HG03064 (cell line): ENCODE measurements around the gene NOL4L.

ENCODE experiments used
- ATAC-seq: cut with Tn5 transposase; IDR thresholded peaks from one replicate; pipeline ENCODE4 v1.9.1; 2021; ENCODE audit warnings: low read depth; ENCODE audit not compliant: unreplicated experiment

NOL4L gene

GRCh38 chr20:32585011-32585585 lies at the start of gene NOL4L:
TSS of gene NOL4L (minus strand) at chr20:32585333. CDS start at chr20:32584890, 443 bp downstream.
- no peak for ATAC-seq

- ATAC-seq: no peak
Observed at GRCh38 chr20:32634041-32634805, 49.1 kb upstream of the NOL4L start.

- ATAC-seq: no peak
Observed at GRCh38 chr20:32632461-32633354, 47.6 kb upstream of the NOL4L start.

- no peak for ATAC-seq
Observed at GRCh38 chr20:32631933-32632460, 46.9 kb upstream of the NOL4L start.

GRCh38 chr20:32629813-32630212 lies 44.7 kb upstream of the NOL4L start:
- no peak for ATAC-seq

- ATAC-seq: no peak
Observed at GRCh38 chr20:32628960-32629530, 43.9 kb upstream of the NOL4L start.

GRCh38 chr20:32626859-32627636 lies 41.9 kb upstream of the NOL4L start:
- no peak for ATAC-seq

GRCh38 chr20:32626407-32626806 lies 41.3 kb upstream of the NOL4L start:
- ATAC-seq: no peak

- ATAC-seq: no peak
Observed at GRCh38 chr20:32625996-32626395, 40.9 kb upstream of the NOL4L start.

GRCh38 chr20:32624687-32625345 lies 39.7 kb upstream of the NOL4L start:
- no peak for ATAC-seq

GRCh38 chr20:32623667-32624157 lies 38.6 kb upstream of the NOL4L start:
- no peak for ATAC-seq

- no peak for ATAC-seq
Observed at GRCh38 chr20:32622585-32623468, 37.7 kb upstream of the NOL4L start.

GRCh38 chr20:32621891-32622584 lies 36.9 kb upstream of the NOL4L start:
- no peak for ATAC-seq

GRCh38 chr20:32621071-32621890 lies 36.1 kb upstream of the NOL4L start:
- no peak for ATAC-seq

- no peak for ATAC-seq
Observed at GRCh38 chr20:32619586-32619985, 34.5 kb upstream of the NOL4L start.

- no peak for ATAC-seq
Observed at GRCh38 chr20:32614772-32615171, 29.6 kb upstream of the NOL4L start.

GRCh38 chr20:32614303-32614702 lies 29.2 kb upstream of the NOL4L start:
- ATAC-seq: no peak
